Small intestine (tissue), 7 donors: Measurements from ENCODE around the gene WDR18. TPM values are rescaled to one million over a fixed set of nuclear protein-coding genes. Genes with fewer than 3 reads are reported as not detected.

Experiments used
- DNase-seq, 2 donors: peaks; one replicate each; pipeline versions ENCODE4 v3.0.0 to v3.0.0-alpha.2; 2013
- FAIRE-seq: peaks from 2 replicates; lab custom pipeline; 2012; peaks lifted over from hg19 to GRCh38; lab: Jason Lieb, UNC
- H3K27ac ChIP-seq, 3 donors: one replicate each; pipeline ENCODE4 v1.5.1; 2013; ENCODE audit warnings: low read length in 2 of 3, mild to moderate bottlenecking in 2 of 3, control low read depth in 1 of 3, inconsistent platforms in 1 of 3, low read depth in 1 of 3, moderate library complexity in 1 of 3
- H3K27me3 ChIP-seq, 3 donors: one replicate each; pipeline ENCODE4 v1.6.1; 2013; ENCODE audit warnings: low read length in 3 of 3, inconsistent platforms in 1 of 3; ENCODE audit not compliant: control insufficient read depth in 3 of 3, insufficient read depth in 3 of 3
- H3K36me3 ChIP-seq, 3 donors: one replicate each; pipeline ENCODE4 v1.6.1; 2013; ENCODE audit warnings: low read length in 3 of 3, inconsistent platforms in 1 of 3, low read depth in 1 of 3, mild to moderate bottlenecking in 1 of 3, moderate library complexity in 1 of 3; ENCODE audit not compliant: control insufficient read depth in 3 of 3, insufficient read depth in 2 of 3
- H3K4me1 ChIP-seq, 3 donors: one replicate each; pipeline ENCODE4 v1.6.1; 2013; ENCODE audit warnings: low read length in 2 of 3, inconsistent platforms in 1 of 3, low read depth in 1 of 3, mild to moderate bottlenecking in 1 of 3, moderate library complexity in 1 of 3; ENCODE audit not compliant: control insufficient read depth in 3 of 3, insufficient read depth in 2 of 3
- H3K4me3 ChIP-seq, 3 donors: one replicate each; pipeline ENCODE4 v1.5.1; 2013; ENCODE audit warnings: low read length in 3 of 3, control low read depth in 1 of 3, inconsistent platforms in 1 of 3, low read depth in 1 of 3, mild to moderate bottlenecking in 1 of 3, moderate library complexity in 1 of 3
- H3K9me3 ChIP-seq, 2 donors: one replicate each; pipeline ENCODE4 v1.6.1; 2013; ENCODE audit warnings: low read depth in 1 of 2, low read length in 1 of 2; ENCODE audit not compliant: control insufficient read depth in 2 of 2, insufficient read depth in 1 of 2
- WGBS, 3 donors: extraction: QIAGEN DNeasy Blood & Tissue Kit; methylation state at CpG; one replicate each; pipeline ENCODE4 v1.1.7; 2013; 5-methylcytosine and 5-hydroxymethylcytosine counted together
- polyA plus RNA-seq, 4 donors: library from polyadenylated mRNA; stranded (reverse) in 3 of 4; unstranded in 1 of 4; fragments of 200-250 nt in 3 of 4; fragments of 120-200 nt in 1 of 4; gene quantifications; one replicate each; pipeline versions ENCODE4 v1.2.1 to v1.2.3, GENCODE V29; 2013
- donor health status: healthy with polysubstance abuse.
- donor health status: control.
- donor health status: control.
- donor health status: Bipolar disorder and iron deficiency.
- donor health status: healthy.

Gene WDR18
- polyA plus RNA-seq, 4 donors, result 33.4 to 70.8 (median 57.5) TPM

GRCh38 chr19:945401-946252 lies 38.5 kb upstream of the WDR18 start:
- 79 to 85% (median 80%) methylated on average over 36 to 37 of the region's 37 CpGs for WGBS, 3 donors
- Histone ChIP-seq H3K4me1 (peaks cover 0 to 70% (median 0%) of the 10 kb centered on the region in 3 donors), H3K27ac (peak overlapping the region in 1 of 3 donors; percentile 98)

GRCh38 chr19:947090-947706 lies 36.9 kb upstream of the WDR18 start:
- Histone ChIP-seq H3K27ac (peak overlapping the region in 2 of 3 donors; percentile 76 to 98), H3K4me3 (no peak overlapping the region), H3K4me1 (peaks cover 0 to 84% (median 0%) of the 10 kb centered on the region in 3 donors), H3K27me3 (no peaks in the 10 kb centered on the region), H3K36me3 (peaks cover 0 to 95% (median 0%) of the 10 kb centered on the region in 3 donors), H3K9me3 (peaks cover 0 to 5% of the 10 kb centered on the region in 2 donors)
- no peak for DNase-seq
- FAIRE-seq, result no peak
- 80 to 86% (median 85%) methylated on average over 27 to 30 of the region's 30 CpGs for WGBS, 3 donors

More at GRCh38 chr19:945401-946252, 38.5 kb upstream of the WDR18 start:
- Histone ChIP-seq H3K4me3 (no peak overlapping the region), H3K27me3 (no peaks in the 10 kb centered on the region), H3K9me3 (peaks cover 0 to 5% of the 10 kb centered on the region in 2 donors), H3K36me3 (peaks cover 0 to 95% (median 0%) of the 10 kb centered on the region in 3 donors)
- DNase-seq (peak in 1 of 2 donors; percentile 18), FAIRE-seq (no peak)

- FAIRE-seq (no peak), DNase-seq (peak in 1 of 2 donors; percentile 27)
- WGBS, 3 donors, result 71 to 80% (median 73%) methylated on average over 42 to 47 of the region's 47 CpGs
- Histone ChIP-seq H3K4me1 (peaks cover 4 to 87% (median 5%) of the 10 kb centered on the region in 3 donors), H3K27me3 (no peaks in the 10 kb centered on the region), H3K4me3 (no peak overlapping the region), H3K27ac (peak overlapping the region in 2 of 3 donors; percentile 76 to 98), H3K36me3 (peaks cover 0 to 95% (median 0%) of the 10 kb centered on the region in 3 donors), H3K9me3 (peaks cover 0 to 5% of the 10 kb centered on the region in 2 donors)
These were observed 36.2 kb upstream of the WDR18 start for GRCh38 chr19:947707-948539.

DNA sequence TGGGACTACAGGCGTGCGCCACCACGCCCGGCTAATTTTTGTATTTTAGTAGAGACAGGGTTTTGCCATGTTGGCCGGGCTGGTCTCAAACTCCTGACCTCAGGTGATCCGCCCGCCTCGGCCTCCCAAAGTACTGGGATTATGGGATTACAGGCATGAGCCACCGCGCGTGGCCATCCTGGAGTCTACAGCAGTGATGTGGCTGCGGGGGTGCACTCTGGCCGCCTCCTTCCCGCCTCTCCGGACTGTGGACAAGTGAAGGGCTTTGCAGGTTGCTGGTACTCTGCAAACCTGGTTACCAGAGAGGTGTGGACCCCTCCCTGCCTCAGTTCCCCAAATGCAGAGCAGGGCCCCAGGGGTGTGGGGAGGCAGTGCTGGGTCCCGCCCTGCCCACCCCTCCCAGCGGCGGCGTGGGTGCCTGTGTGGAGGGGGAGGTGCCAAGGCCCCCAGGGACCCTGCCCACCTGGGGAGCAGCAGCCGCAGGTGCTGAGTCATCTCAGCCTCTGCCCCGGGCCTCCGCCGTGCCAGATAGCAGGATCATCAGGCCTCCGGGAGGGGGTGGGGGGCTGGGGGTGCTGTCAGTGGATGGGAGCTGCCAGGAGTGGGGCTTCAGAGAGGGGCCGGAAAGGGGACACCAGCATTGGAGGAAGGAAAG lies 35.2 kb upstream of the WDR18 start:
- Histone ChIP-seq H3K27ac (peak overlapping the region in 1 of 3 donors; percentile 89), H3K36me3 (peaks cover 0 to 92% (median 0%) of the 10 kb centered on the region in 3 donors), H3K4me1 (peaks cover 5 to 87% (median 11%) of the 10 kb centered on the region in 3 donors), H3K9me3 (no peaks in the 10 kb centered on the region), H3K4me3 (no peak overlapping the region), H3K27me3 (no peaks in the 10 kb centered on the region)
- 73 to 78% (median 75%) methylated on average over 20 to 25 of the region's 25 CpGs for WGBS, 3 donors
- peak in 1 of 2 donors; percentile 49 for DNase-seq
- no peak for FAIRE-seq

GRCh38 chr19:950352-951066 lies 33.6 kb upstream of the WDR18 start:
- DNase-seq (peak in 1 of 2 donors; percentile 39), FAIRE-seq (no peak)
- Histone ChIP-seq H3K36me3 (peaks cover 0 to 92% (median 0%) of the 10 kb centered on the region in 3 donors), H3K4me3 (no peak overlapping the region), H3K27ac (peak overlapping the region in 1 of 3 donors; percentile 100), H3K4me1 (peaks cover 5 to 88% (median 11%) of the 10 kb centered on the region in 3 donors), H3K9me3 (no peaks in the 10 kb centered on the region), H3K27me3 (no peaks in the 10 kb centered on the region)
- WGBS, 3 donors, result 79 to 82% (median 81%) methylated on average over 17 of the region's 17 CpGs

DNA sequence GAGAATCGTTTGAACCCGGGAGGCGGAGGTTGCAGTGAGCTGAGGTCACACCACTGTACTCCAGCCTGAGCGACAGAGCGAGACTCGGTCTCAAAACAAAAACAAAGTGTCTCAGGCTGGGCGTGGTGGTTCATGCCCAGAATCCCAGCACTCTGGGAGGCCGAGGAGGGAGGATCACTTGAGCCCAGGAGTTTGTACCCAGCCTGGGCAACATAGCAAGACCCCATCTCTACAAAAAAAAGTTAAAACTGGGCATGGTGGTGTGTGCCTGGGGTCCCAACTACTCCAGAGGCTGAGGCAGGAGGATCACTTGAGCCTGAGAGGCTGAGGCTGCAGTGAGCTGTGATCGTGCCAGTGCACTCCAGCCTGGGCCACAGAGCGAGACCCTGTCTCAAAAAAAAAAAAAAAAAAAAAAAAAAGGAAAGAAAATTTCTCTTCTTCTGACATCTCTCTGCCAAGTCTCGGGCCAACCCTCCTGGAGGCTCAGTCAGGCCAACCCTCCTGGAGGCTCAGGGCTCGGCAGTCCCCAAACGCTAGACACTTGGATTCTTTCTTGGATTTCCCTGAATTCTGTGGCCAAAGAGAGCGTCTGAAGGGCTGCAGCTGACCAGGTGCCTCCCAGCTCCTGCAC lies 32.0 kb upstream of the WDR18 start:
- Histone ChIP-seq H3K27me3 (no peaks in the 10 kb centered on the region), H3K4me1 (peaks cover 5 to 88% (median 11%) of the 10 kb centered on the region in 3 donors), H3K4me3 (no peak overlapping the region), H3K27ac (peak overlapping the region in 1 of 3 donors; percentile 100), H3K36me3 (peaks cover 0 to 94% (median 0%) of the 10 kb centered on the region in 3 donors), H3K9me3 (no peaks in the 10 kb centered on the region)
- DNase-seq, result peak in 1 of 2 donors; percentile 35
- 29 to 53% (median 35%) methylated on average over 13 to 14 of the region's 14 CpGs for WGBS, 3 donors
- no peak for FAIRE-seq
